Smooth muscle cell (in vitro differentiated cells): ENCODE data around the gene ZDHHC11. TPM values are rescaled to one million over a fixed set of nuclear protein-coding genes. Genes with fewer than 3 reads are reported as not detected.
"Not testable (repeated sequence)": the region's sequence is repeated elsewhere in the genome, so short reads cannot be mapped to it uniquely, and the experiment has no call there.

Experiments used
- DNase-seq: peaks from one replicate; lab custom pipeline; 2025; ENCODE audit not compliant: unreplicated experiment; lab: John Stamatoyannopoulos, UW
- H2AFZ ChIP-seq: fragments of 200-600 bp; sonication (generic); 2 replicates; pipeline ENCODE4 v1.6.0; 2016; ENCODE audit warnings: antibody characterized with exemption, low read depth, mild to moderate bottlenecking
- H3F3A ChIP-seq: fragments of 200-600 bp; sonication (generic); 2 replicates; pipeline ENCODE4 v1.6.0; 2017; ENCODE audit warnings: antibody characterized with exemption, low read depth
- H3K27ac ChIP-seq: fragments of 200-600 bp; sonication (generic); 2 replicates; pipeline ENCODE4 v1.5.1; 2016; ENCODE audit warnings: low read depth, mild to moderate bottlenecking
- H3K27me3 ChIP-seq: fragments of 200-600 bp; sonication (generic); 2 replicates; pipeline ENCODE4 v1.6.1; 2016; ENCODE audit warnings: low read depth, mild to moderate bottlenecking
- H3K36me3 ChIP-seq: fragments of 200-600 bp; sonication (generic); 2 replicates; pipeline ENCODE4 v1.5.1; 2016; ENCODE audit warnings: low read depth
- H3K4me1 ChIP-seq: fragments of 200-600 bp; sonication (generic); 2 replicates; pipeline ENCODE4 v1.5.1; 2016; ENCODE audit warnings: low read depth
- H3K4me2 ChIP-seq: fragments of 200-600 bp; sonication (generic); 2 replicates; pipeline ENCODE4 v1.6.0; 2016; ENCODE audit warnings: mild to moderate bottlenecking
- H3K4me3 ChIP-seq: fragments of 200-600 bp; sonication (generic); 2 replicates; pipeline ENCODE4 v1.5.1; 2016; ENCODE audit warnings: mild to moderate bottlenecking
- H3K79me2 ChIP-seq: fragments of 200-600 bp; sonication (generic); 2 replicates; pipeline ENCODE4 v1.6.0; 2016; ENCODE audit warnings: low read depth, mild to moderate bottlenecking
- H3K9ac ChIP-seq: fragments of 200-600 bp; sonication (generic); 2 replicates; pipeline ENCODE4 v1.6.0; 2016; ENCODE audit warnings: low read depth
- H3K9me3 ChIP-seq: fragments of 200-600 bp; sonication (generic); replicated peaks from 2 replicates; pipeline ENCODE4 v1.5.1; 2016; ENCODE audit warnings: low read depth
- H4K20me1 ChIP-seq: fragments of 200-600 bp; sonication (generic); 2 replicates; pipeline ENCODE4 v1.6.0; 2016; ENCODE audit warnings: low read depth
- WGBS: methylation state at CpG from one replicate; pipeline ENCODE4 v1.1.7; 2016; ENCODE audit warnings: low lambda C conversion rate; 5-methylcytosine and 5-hydroxymethylcytosine counted together
- polyA plus RNA-seq: library from polyadenylated mRNA; unstranded; fragments of >200 nt; fragmentation: Nextera tagmentation; extraction: Ambion mirVana; gene quantifications from 2 replicates; pipeline ENCODE4 v1.2.1, GENCODE V29; 2016
- total RNA-seq: library from RNA; depleted of rRNA; stranded (reverse); fragments of >200 nt; gene quantifications from 2 replicates; pipeline ENCODE4 v1.2.3, GENCODE V29; 2014
- TF ChIP-seq, protein P1 (sequence below): fragments of 200-600 bp; sonication (generic); IDR thresholded peaks from 2 replicates; pipeline ENCODE4 v1.5.1; 2017; ENCODE audit warnings: borderline replicate concordance, mild to moderate bottlenecking, antibody characterized with exemption; ENCODE audit not compliant: insufficient read depth, poor library complexity, severe bottlenecking

ZDHHC11 gene
- total and polyA plus RNA-seq, 2 experiments from 2014 or later = 1.7 to 4.8 TPM

GRCh38 chr5:855771-856530 lies 5.2 kb upstream of the ZDHHC11 start:
- Histone ChIP-seq H3F3A (no peaks in the 10 kb centered on the region), H3K36me3 (no peaks in the 10 kb centered on the region), H4K20me1 (no peaks in the 10 kb centered on the region), H3K4me1 (no peaks in the 10 kb centered on the region), H3K27me3 (no peaks in the 10 kb centered on the region), H3K9ac (no peak overlapping the region), H3K9me3 (no peaks in the 10 kb centered on the region), H3K27ac (no peak overlapping the region), H3K4me3 (no peak overlapping the region), H2AFZ (no peak overlapping the region), H3K4me2 (no peak overlapping the region), H3K79me2 (no peaks in the 10 kb centered on the region)
- DNase-seq = no peak
- TF ChIP-seq, protein P1, sequence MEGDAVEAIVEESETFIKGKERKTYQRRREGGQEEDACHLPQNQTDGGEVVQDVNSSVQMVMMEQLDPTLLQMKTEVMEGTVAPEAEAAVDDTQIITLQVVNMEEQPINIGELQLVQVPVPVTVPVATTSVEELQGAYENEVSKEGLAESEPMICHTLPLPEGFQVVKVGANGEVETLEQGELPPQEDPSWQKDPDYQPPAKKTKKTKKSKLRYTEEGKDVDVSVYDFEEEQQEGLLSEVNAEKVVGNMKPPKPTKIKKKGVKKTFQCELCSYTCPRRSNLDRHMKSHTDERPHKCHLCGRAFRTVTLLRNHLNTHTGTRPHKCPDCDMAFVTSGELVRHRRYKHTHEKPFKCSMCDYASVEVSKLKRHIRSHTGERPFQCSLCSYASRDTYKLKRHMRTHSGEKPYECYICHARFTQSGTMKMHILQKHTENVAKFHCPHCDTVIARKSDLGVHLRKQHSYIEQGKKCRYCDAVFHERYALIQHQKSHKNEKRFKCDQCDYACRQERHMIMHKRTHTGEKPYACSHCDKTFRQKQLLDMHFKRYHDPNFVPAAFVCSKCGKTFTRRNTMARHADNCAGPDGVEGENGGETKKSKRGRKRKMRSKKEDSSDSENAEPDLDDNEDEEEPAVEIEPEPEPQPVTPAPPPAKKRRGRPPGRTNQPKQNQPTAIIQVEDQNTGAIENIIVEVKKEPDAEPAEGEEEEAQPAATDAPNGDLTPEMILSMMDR = no peak
- 92% methylated on average over 17 of the region's 21 CpGs for WGBS

GRCh38 chr5:854966-855743 lies 4.4 kb upstream of the ZDHHC11 start:
- Histone ChIP-seq H3K27ac (no peak overlapping the region), H3K4me3 (no peak overlapping the region), H4K20me1 (no peaks in the 10 kb centered on the region), H3K9ac (no peak overlapping the region), H3K4me2 (no peak overlapping the region), H3K9me3 (no peaks in the 10 kb centered on the region), H3K79me2 (no peaks in the 10 kb centered on the region), H3K36me3 (no peaks in the 10 kb centered on the region), H3F3A (no peaks in the 10 kb centered on the region), H3K4me1 (no peaks in the 10 kb centered on the region), H2AFZ (no peak overlapping the region), H3K27me3 (no peaks in the 10 kb centered on the region)
- DNase-seq = no peak
- 95% methylated on average over 29 of the region's 32 CpGs for WGBS
- TF ChIP-seq, protein P1 = no peak

DNA sequence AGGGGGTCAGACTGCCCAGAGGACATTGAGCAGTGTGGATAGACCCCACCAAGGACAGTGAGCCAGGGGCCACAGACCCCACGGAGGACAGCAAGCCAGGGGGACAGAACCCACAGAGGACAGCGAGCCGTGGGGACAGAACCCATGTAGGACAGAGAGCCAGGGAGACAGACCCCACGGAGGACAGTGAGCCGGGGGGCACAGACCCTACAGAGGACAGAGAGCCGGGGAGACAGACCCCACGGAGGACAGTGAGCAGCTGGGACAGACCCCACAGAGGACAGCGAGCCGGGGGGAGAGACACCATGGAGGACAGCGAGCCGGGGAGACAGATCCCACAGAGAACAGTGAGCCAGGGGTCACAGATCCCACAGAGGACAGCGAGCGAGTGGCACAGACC lies 3.4 kb upstream of the ZDHHC11 start:
- Histone ChIP-seq H3K36me3 (no peaks in the 10 kb centered on the region), H3K27me3 (no peaks in the 10 kb centered on the region), H3K9me3 (no peaks in the 10 kb centered on the region), H3K4me3 (no peak overlapping the region), H4K20me1 (no peaks in the 10 kb centered on the region), H3K9ac (no peak overlapping the region), H3K4me1 (no peaks in the 10 kb centered on the region), H3F3A (no peaks in the 10 kb centered on the region), H2AFZ (no peak overlapping the region), H3K4me2 (no peak overlapping the region), H3K79me2 (no peaks in the 10 kb centered on the region), H3K27ac (no peak overlapping the region)
- no peak for DNase-seq
- 89% methylated on average over 13 of the region's 13 CpGs for WGBS
- TF ChIP-seq, protein P1 = no peak

- WGBS = 98% methylated on average over 15 of the region's 18 CpGs
Observed at GRCh38 chr5:853416-854090, 2.8 kb upstream of the ZDHHC11 start.

More at GRCh38 chr5:853416-854090, 2.8 kb upstream of the ZDHHC11 start:
- H3K9ac ChIP-seq, H3K79me2 ChIP-seq, H4K20me1 ChIP-seq, H3K4me3 ChIP-seq, H2AFZ ChIP-seq, DNase-seq, H3F3A ChIP-seq, H3K27me3 ChIP-seq, H3K9me3 ChIP-seq, H3K4me1 ChIP-seq, H3K4me2 ChIP-seq, H3K27ac ChIP-seq, H3K36me3 ChIP-seq: not testable (repeated sequence)
